Mesendoderm (in vitro differentiated cells): ENCODE data around the gene SEC14L5.

Experiments used
- DNase-seq: peaks from one replicate; pipeline ENCODE4 v3.0.0; 2013
- H2AK5ac ChIP-seq: 2 replicates; pipeline ENCODE4 v1.6.1; 2013; ENCODE audit warnings: low read length, inconsistent platforms
- H2BK120ac ChIP-seq: 2 replicates; pipeline ENCODE4 v1.6.1; 2013; ENCODE audit warnings: low read depth, mild to moderate bottlenecking, low read length, moderate library complexity, mixed read lengths
- H2BK15ac ChIP-seq: replicated peaks from 2 replicates; pipeline ENCODE4 v1.6.1; 2013; ENCODE audit warnings: low read depth, mild to moderate bottlenecking, moderate library complexity
- H2BK5ac ChIP-seq: 2 replicates; pipeline ENCODE4 v1.6.1; 2013; ENCODE audit warnings: low read length, inconsistent platforms
- H3K18ac ChIP-seq: 2 replicates; pipeline ENCODE4 v1.6.1; 2013; ENCODE audit warnings: mild to moderate bottlenecking, low read length, mixed read lengths
- H3K23ac ChIP-seq: one replicate; pipeline ENCODE4 v1.6.1; 2013; ENCODE audit warnings: low read length
- H3K27ac ChIP-seq: 2 replicates; pipeline ENCODE4 v1.5.1; 2013; ENCODE audit warnings: low read depth, mild to moderate bottlenecking, inconsistent platforms, low read length, moderate library complexity
- H3K27me3 ChIP-seq: 2 replicates; pipeline ENCODE4 v1.6.1; 2013; ENCODE audit warnings: low read length, control low read depth, mild to moderate bottlenecking, inconsistent platforms; ENCODE audit not compliant: insufficient read depth, poor library complexity
- H3K36me3 ChIP-seq: 2 replicates; pipeline ENCODE4 v1.6.1; 2013; ENCODE audit warnings: low read length, inconsistent platforms; ENCODE audit not compliant: control insufficient read depth, insufficient read depth
- H3K4ac ChIP-seq: one replicate; pipeline ENCODE4 v1.6.1; 2013; ENCODE audit warnings: low read depth, mild to moderate bottlenecking, low read length, moderate library complexity
- H3K4me1 ChIP-seq: 2 replicates; pipeline ENCODE4 v1.6.1; 2013; ENCODE audit warnings: low read depth, low read length, inconsistent platforms; ENCODE audit not compliant: control insufficient read depth
- H3K4me2 ChIP-seq: 2 replicates; pipeline ENCODE4 v1.6.1; 2013; ENCODE audit warnings: low read length
- H3K4me3 ChIP-seq: 2 replicates; pipeline ENCODE4 v1.5.1; 2013; ENCODE audit warnings: mild to moderate bottlenecking, low read length
- H3K56ac ChIP-seq: one replicate; pipeline ENCODE4 v1.6.1; 2013; ENCODE audit warnings: low read length
- H3K79me1 ChIP-seq: 2 replicates; pipeline ENCODE4 v1.6.1; 2013; ENCODE audit warnings: low read length, inconsistent platforms
- H3K79me2 ChIP-seq: 2 replicates; pipeline ENCODE4 v1.6.1; 2013; ENCODE audit warnings: mild to moderate bottlenecking, low read length; ENCODE audit not compliant: control insufficient read depth, insufficient read depth
- H3K9ac ChIP-seq: 2 replicates; pipeline ENCODE4 v1.6.1; 2013; ENCODE audit warnings: low read length, inconsistent platforms
- H4K5ac ChIP-seq: one replicate; pipeline ENCODE4 v1.6.1; 2013; ENCODE audit warnings: low read length
- H4K8ac ChIP-seq: one replicate; pipeline ENCODE4 v1.6.1; 2013; ENCODE audit warnings: low read depth, mild to moderate bottlenecking, control low read depth, low read length, moderate library complexity
- WGBS: extraction: QIAGEN DNeasy Blood & Tissue Kit; methylation state at CpG from one replicate; pipeline ENCODE4 v1.1.7; 2013; ENCODE audit warnings: low lambda C conversion rate, missing lambda C conversion rate; ENCODE audit not compliant: insufficient coverage; ENCODE audit errors: extremely low coverage; 5-methylcytosine and 5-hydroxymethylcytosine counted together

The SEC14L5 gene

DNA sequence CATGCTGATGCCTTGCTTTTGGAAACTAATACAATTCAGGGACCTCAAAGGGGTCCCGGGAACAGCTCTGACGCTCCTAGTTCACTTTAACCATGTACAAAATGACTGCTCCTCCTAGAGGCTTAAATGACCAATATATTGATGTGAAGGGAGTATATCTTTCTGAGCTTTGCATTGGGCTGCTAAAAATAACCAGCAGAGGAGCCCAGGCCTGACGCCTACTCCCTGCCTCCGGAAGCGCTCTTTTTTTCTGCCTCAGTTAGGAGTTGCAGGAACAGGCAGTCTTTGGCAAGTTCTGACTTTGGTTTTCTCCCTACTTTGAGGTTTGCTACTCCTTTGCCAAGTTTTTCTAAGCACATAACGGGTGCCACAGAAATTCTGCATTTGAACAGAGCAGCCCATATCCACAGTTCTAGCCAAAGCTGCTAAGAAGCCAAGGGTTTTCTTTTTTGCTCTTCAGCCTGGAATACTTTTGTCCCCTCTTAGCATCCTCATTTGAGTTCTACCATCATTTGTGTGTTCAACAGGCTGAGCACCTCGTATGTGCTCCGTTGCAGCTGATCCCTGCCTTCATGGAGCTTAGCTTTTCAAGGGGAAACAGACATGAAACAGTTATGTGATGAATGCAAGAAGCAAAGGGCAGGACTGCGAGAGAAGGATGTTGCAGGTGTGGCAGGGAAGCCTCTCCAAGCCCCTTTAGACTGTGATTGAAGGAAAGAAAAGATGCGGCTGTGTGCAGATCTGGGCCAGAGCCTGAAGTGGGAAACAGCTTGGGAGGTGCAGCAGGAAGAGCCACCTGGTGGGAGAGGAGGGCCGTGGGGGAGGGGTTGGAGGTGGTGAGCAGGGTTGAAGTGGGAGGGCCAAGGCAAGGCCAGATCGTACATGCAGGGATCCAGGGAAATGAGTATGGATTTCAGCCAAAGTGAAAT, 78.4 kb downstream of the SEC14L5 start:
- H2BK5ac ChIP-seq, result no peak overlapping the region
- no peak overlapping the region for H2AK5ac ChIP-seq
- H3K4me3 ChIP-seq, result no peak overlapping the region
- H3K36me3 ChIP-seq, result no peaks in the 10 kb centered on the region
- H2BK15ac ChIP-seq, result no peak overlapping the region
- H2BK120ac ChIP-seq, result no peak overlapping the region
- no peak overlapping the region for H3K27ac ChIP-seq
- WGBS, result no CpG with 5 or more reads among the region's 12 CpGs
- no peaks in the 10 kb centered on the region for H3K4me1 ChIP-seq
- H3K4me2 ChIP-seq, result no peak overlapping the region
- peak overlapping the region; percentile 46 for H3K56ac ChIP-seq
- H3K4ac ChIP-seq, result no peak overlapping the region
- peak; percentile 56 for DNase-seq
- H3K23ac ChIP-seq, result no peak overlapping the region
- H4K8ac ChIP-seq, result no peak overlapping the region
- no peak overlapping the region for H3K18ac ChIP-seq
- no peaks in the 10 kb centered on the region for H3K79me2 ChIP-seq
- H3K27me3 ChIP-seq, result no peaks in the 10 kb centered on the region
- peak overlapping the region; percentile 23 for H3K9ac ChIP-seq
- no peaks in the 10 kb centered on the region for H3K79me1 ChIP-seq
- no peak overlapping the region for H4K5ac ChIP-seq

DNA sequence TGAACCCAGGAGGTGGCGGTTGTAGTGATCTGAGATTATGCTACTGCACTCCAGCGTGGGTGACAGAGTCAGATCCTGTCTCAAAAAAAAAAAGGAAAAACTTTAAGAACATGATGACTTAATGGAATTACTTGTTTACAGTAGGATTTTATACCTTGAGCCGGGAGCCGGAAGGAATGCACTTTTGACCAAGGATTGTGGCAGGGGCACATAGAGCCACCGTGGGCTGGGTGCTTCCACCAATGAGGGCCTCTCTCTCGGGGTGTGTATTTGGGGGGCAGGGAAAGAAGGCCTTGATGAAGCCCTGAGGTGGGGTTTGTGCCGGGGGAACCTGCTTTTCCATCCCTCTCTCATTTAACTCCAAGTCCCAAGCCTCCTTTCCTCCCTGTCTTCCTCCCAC, 82.3 kb downstream of the SEC14L5 start:
- no peaks in the 10 kb centered on the region for H3K27me3 ChIP-seq
- H2BK15ac ChIP-seq, result no peak overlapping the region
- no peak overlapping the region for H3K4me3 ChIP-seq
- no peak overlapping the region for H3K4me2 ChIP-seq
- no peak overlapping the region for H2BK5ac ChIP-seq
- H2AK5ac ChIP-seq, result no peak overlapping the region
- H4K8ac ChIP-seq, result no peak overlapping the region
- H3K36me3 ChIP-seq, result no peaks in the 10 kb centered on the region
- WGBS, result no CpG with 5 or more reads among the region's 7 CpGs
- H3K4me1 ChIP-seq, result no peaks in the 10 kb centered on the region
- H2BK120ac ChIP-seq, result no peak overlapping the region
- no peaks in the 10 kb centered on the region for H3K79me2 ChIP-seq
- no peak overlapping the region for H3K4ac ChIP-seq
- H4K5ac ChIP-seq, result no peak overlapping the region
- H3K18ac ChIP-seq, result no peak overlapping the region
- no peak overlapping the region for H3K9ac ChIP-seq
- no peaks in the 10 kb centered on the region for H3K79me1 ChIP-seq
- no peak for DNase-seq
- H3K23ac ChIP-seq, result no peak overlapping the region
- H3K27ac ChIP-seq, result no peak overlapping the region
- H3K56ac ChIP-seq, result no peak overlapping the region

DNA sequence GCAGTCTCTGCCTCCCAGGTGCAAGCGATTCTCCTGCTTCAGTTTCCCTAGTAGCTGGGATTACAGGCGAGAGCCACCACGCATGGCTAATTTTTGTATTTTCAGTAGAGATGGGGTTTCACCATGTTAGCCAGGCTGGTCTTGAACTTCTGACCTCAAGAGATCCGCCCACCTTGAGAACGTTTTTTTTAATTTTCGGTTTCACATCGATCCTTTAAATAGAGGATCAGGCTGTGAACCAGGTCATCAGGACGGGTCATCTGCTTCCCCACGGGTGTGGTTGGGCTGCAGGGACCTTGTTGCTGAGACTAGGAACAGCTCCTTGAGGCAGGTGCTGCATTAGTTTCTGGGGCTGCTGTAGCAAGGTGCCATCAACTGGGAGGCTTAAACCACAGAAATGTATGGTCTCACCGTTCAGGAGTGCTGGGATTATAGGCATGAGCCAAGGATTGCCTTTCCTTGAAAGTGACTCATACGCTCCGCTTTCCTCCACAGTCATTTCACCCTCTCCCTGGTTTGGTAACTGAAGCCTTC, 83.5 kb downstream of the SEC14L5 start:
- DNase-seq, result no peak

DNA sequence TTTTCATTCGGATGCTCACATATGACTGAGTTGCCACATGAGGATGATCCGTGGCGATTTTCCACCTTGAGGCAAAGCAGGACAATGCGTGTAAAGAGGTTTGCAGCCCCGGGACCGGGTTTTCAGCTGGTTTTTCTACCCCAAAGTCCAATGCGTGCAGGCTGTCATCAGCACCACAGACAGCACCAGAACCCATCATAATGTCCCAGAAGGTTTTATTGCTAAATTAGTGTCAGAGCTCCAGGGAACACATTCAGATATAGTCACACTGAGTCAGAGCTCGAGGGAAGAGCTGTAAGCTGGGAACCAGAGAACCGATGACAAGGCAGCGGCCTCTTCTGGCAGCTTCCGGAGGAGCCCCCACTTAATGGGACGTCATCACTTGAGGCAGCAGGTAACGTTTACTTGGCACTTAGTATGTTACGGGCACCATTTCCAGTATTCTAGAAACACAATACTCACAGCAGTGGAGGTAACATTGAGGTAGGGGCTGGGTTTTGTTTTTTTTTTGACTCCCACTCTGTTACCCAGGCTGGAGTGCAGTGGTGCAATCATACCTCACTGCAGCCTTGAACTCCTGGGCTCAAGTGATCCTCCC, 84.5 kb downstream of the SEC14L5 start:
- no peaks in the 10 kb centered on the region for H3K36me3 ChIP-seq
- H2AK5ac ChIP-seq, result no peak overlapping the region
- no peak overlapping the region for H2BK15ac ChIP-seq
- H4K8ac ChIP-seq, result no peak overlapping the region
- no peak overlapping the region for H4K5ac ChIP-seq
- H3K4me2 ChIP-seq, result no peak overlapping the region
- H3K4ac ChIP-seq, result no peak overlapping the region
- no CpG with 5 or more reads among the region's 14 CpGs for WGBS
- no peak overlapping the region for H3K23ac ChIP-seq
- no peak overlapping the region for H2BK120ac ChIP-seq
- H3K4me3 ChIP-seq, result no peak overlapping the region
- no peaks in the 10 kb centered on the region for H3K79me2 ChIP-seq
- H3K9ac ChIP-seq, result no peak overlapping the region
- no peak overlapping the region for H3K27ac ChIP-seq
- H3K79me1 ChIP-seq, result no peaks in the 10 kb centered on the region
- no peaks in the 10 kb centered on the region for H3K4me1 ChIP-seq
- no peak overlapping the region for H2BK5ac ChIP-seq
- DNase-seq, result peak; percentile 57
- no peak overlapping the region for H3K56ac ChIP-seq
- H3K18ac ChIP-seq, result no peak overlapping the region
- H3K27me3 ChIP-seq, result no peaks in the 10 kb centered on the region

More for the DNA sequence above, 83.5 kb downstream of the SEC14L5 start:
- no peak overlapping the region for H2AK5ac ChIP-seq
- no peak overlapping the region for H2BK15ac ChIP-seq
- no peak overlapping the region for H3K23ac ChIP-seq
- no CpG with 5 or more reads among the region's 12 CpGs for WGBS
- H3K4me1 ChIP-seq, result no peaks in the 10 kb centered on the region
- H3K79me2 ChIP-seq, result no peaks in the 10 kb centered on the region
- no peaks in the 10 kb centered on the region for H3K36me3 ChIP-seq
- no peak overlapping the region for H3K4ac ChIP-seq
- H4K5ac ChIP-seq, result no peak overlapping the region
- no peak overlapping the region for H4K8ac ChIP-seq
- no peaks in the 10 kb centered on the region for H3K27me3 ChIP-seq
- H3K9ac ChIP-seq, result no peak overlapping the region
- H3K18ac ChIP-seq, result no peak overlapping the region
- H3K56ac ChIP-seq, result no peak overlapping the region
- no peak overlapping the region for H3K4me3 ChIP-seq
- no peak overlapping the region for H3K27ac ChIP-seq
- H3K79me1 ChIP-seq, result no peaks in the 10 kb centered on the region
- no peak overlapping the region for H2BK120ac ChIP-seq
- no peak overlapping the region for H2BK5ac ChIP-seq
- H3K4me2 ChIP-seq, result no peak overlapping the region

DNA sequence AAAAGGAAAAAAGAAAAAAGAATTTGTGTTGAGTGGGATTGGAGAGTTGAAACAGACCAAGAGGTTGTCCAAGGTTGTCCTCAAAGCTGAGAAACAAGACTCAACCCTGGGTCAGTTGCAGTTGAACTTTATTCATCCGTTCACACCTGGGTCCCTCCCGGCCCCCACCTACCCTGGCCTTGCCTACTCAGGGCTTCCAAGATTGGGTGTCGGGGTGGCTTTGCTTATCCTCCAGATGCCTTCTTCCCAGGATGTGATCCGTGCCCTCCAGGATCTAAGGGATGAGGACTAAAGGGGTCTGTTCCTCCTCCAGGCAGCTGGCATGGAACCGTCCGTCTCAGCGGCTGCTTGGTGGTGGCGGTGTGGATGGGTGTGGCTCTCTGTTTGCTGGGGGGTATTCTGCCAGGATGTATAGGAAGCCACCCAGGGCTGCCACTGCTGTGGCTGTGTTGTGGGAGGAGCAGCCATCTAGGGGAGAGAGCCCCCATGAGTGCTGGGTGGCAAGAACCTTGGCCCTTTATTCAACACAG, 85.9 kb downstream of the SEC14L5 start:
- H3K36me3 ChIP-seq, result no peaks in the 10 kb centered on the region
- no peak overlapping the region for H3K18ac ChIP-seq
- no peak overlapping the region for H3K56ac ChIP-seq
- no peaks in the 10 kb centered on the region for H3K4me1 ChIP-seq
- H2AK5ac ChIP-seq, result no peak overlapping the region
- H3K4ac ChIP-seq, result no peak overlapping the region
- DNase-seq, result no peak
- H4K5ac ChIP-seq, result no peak overlapping the region
- no peak overlapping the region for H4K8ac ChIP-seq
- H3K4me2 ChIP-seq, result no peak overlapping the region
- H2BK120ac ChIP-seq, result no peak overlapping the region
- no CpG with 5 or more reads among the region's 8 CpGs for WGBS
- no peaks in the 10 kb centered on the region for H3K79me1 ChIP-seq
- no peak overlapping the region for H3K9ac ChIP-seq
- no peak overlapping the region for H2BK15ac ChIP-seq
- no peaks in the 10 kb centered on the region for H3K27me3 ChIP-seq
- no peak overlapping the region for H3K4me3 ChIP-seq
- H3K27ac ChIP-seq, result no peak overlapping the region
- no peaks in the 10 kb centered on the region for H3K79me2 ChIP-seq
- no peak overlapping the region for H3K23ac ChIP-seq
- no peak overlapping the region for H2BK5ac ChIP-seq
